Measurements from ENCODE around the gene ALOX5AP. TPM values are rescaled to one million over a fixed set of nuclear protein-coding genes. Genes with fewer than 3 reads are reported as not detected.

ALOX5AP gene
- total and polyA plus RNA-seq, 9 of the 15 experiments (the other 6 are each of a cell fraction or from before 2014, with no cell fraction given) = 0.31 TPM; not detected in 8

GRCh38 chr13:30774214-30774730, 38.9 kb downstream of the ALOX5AP start:
- no peak overlapping the region for H3K27ac ChIP-seq (ENCODE audit: extremely low read depth, low read depth, low read length)
- H3K9me1 ChIP-seq (ENCODE audit: control insufficient read depth, insufficient read depth, low read length) = no peaks in the 10 kb centered on the region
- CTCF ChIA-PET (ENCODE audit: low intra/inter-chr PET ratio) = no interaction called here
- no peaks in the 10 kb centered on the region for H3K9me3 ChIP-seq (replicated peaks; ENCODE audit: control insufficient read depth, insufficient read depth, low read depth, low read length)
- BruUV-seq (replicated peaks) = no TSS peak
- WGBS (ENCODE audit: insufficient coverage, low coverage, missing lambda C conversion rate) = 3% methylated on average over 8 of the region's 8 CpGs
- H3K9ac ChIP-seq (ENCODE audit: insufficient read depth in 1 of 2, low read depth in 2 of 2, low read length in 2 of 2) = no peak overlapping the region
- no peaks in the 10 kb centered on the region for H3K79me2 ChIP-seq (ENCODE audit: control insufficient read depth, insufficient read depth, low read length)
- DNase-seq (ENCODE audit: extremely low read depth in 1 of 4, low spot score in 3 of 4) = no peak
- TF ChIP-seq NCOA6 (IDR thresholded peaks at IDR 0.05) = no peak
- TF ChIP-seq ZNF785 (CRISPR knock-in tag; IDR thresholded peaks at IDR 0.05) = no peak
- no peak for TF ChIP-seq SETDB1 (IDR thresholded peaks at IDR 0.05; ENCODE audit: low read length)
- no peak for TF ChIP-seq TFAP4 (CRISPR knock-in tag; IDR thresholded peaks at IDR 0.05; ENCODE audit: borderline replicate concordance)
- TF ChIP-seq RREB1 (CRISPR knock-in tag; IDR thresholded peaks at IDR 0.05) = no peak
- no peak for TF ChIP-seq HES1 (IDR thresholded peaks at IDR 0.05; ENCODE audit: low read depth)
- TF ChIP-seq CBX2 (IDR thresholded peaks at IDR 0.05; ENCODE audit: insufficient read depth, low read length, poor library complexity, severe bottlenecking) = no peak
- no peak for TF ChIP-seq HDAC2 (IDR thresholded peaks at IDR 0.05)
- TF ChIP-seq CREB5 (CRISPR knock-in tag; IDR thresholded peaks at IDR 0.05) = no peak
- TF ChIP-seq NEUROD1 (IDR thresholded peaks at IDR 0.05; ENCODE audit: borderline replicate concordance, low read depth, low read length, partially characterized antibody) = no peak
- no peak for TF ChIP-seq ZKSCAN3 (CRISPR knock-in tag; IDR thresholded peaks at IDR 0.05)
- TF ChIP-seq SMAD2 (IDR thresholded peaks at IDR 0.05; ENCODE audit: low read depth, low read length) = no peak
- POLR2A ChIA-PET = no interaction called here
- no peaks in the 10 kb centered on the region for H4K20me1 ChIP-seq (replicated peaks; ENCODE audit: control insufficient read depth, insufficient read depth, low read length)
- H3K36me3 ChIP-seq (ENCODE audit: control insufficient read depth, insufficient read depth, low read length) = no peaks in the 10 kb centered on the region
- H3K4me3 ChIP-seq = no peak overlapping the region
- H3K4me2 ChIP-seq (ENCODE audit: insufficient read depth, low read length) = no peak overlapping the region
- H3K4me1 ChIP-seq (replicated peaks in 1 of 2; ENCODE audit: control insufficient read depth in 2 of 2, insufficient read depth in 2 of 2, low read length in 2 of 2) = no peaks in the 10 kb centered on the region
- intact Hi-C loops (cut with micrococcal nuclease) (no loop called here), in situ Hi-C loops (cut with MboI) (no loop called here)
- no peak for ATAC-seq
- H2AFZ ChIP-seq (ENCODE audit: low read depth, low read length) = no peak overlapping the region
- FAIRE-seq = no peak
- H3K27me3 ChIP-seq (ENCODE audit: control insufficient read depth in 2 of 2, insufficient read depth in 2 of 2, low read length in 2 of 2) = no peaks in the 10 kb centered on the region

All from K562 (cell line).